AG20443 (cell line): ENCODE results near the gene PIH1D1.

Experiments
- DNase-seq: peaks from one replicate; pipeline ENCODE4 v3.0.0; 2012; ENCODE audit warnings: low spot score, mixed read lengths

Gene PIH1D1

GRCh38 chr19:49435670-49436069 is 15.9 kb downstream of the PIH1D1 start:
- DNase-seq = no peak

GRCh38 chr19:49434907-49435583 is 16.6 kb downstream of the PIH1D1 start:
- DNase-seq = no peak

- DNase-seq = no peak
Measured at GRCh38 chr19:49433240-49433901, 18.2 kb downstream of the PIH1D1 start.

GRCh38 chr19:49432141-49433073 is 19.2 kb downstream of the PIH1D1 start:
- DNase-seq = no peak

GRCh38 chr19:49431330-49431749 is 20.3 kb downstream of the PIH1D1 start:
- no peak for DNase-seq

GRCh38 chr19:49430678-49431329 is 20.8 kb downstream of the PIH1D1 start:
- no peak for DNase-seq

GRCh38 chr19:49430172-49430677 is 21.4 kb downstream of the PIH1D1 start:
- DNase-seq = no peak

GRCh38 chr19:49428547-49429451 is 22.8 kb downstream of the PIH1D1 start:
- DNase-seq = no peak

GRCh38 chr19:49427855-49428546 is 23.6 kb downstream of the PIH1D1 start:
- DNase-seq = peak; percentile 59

- no peak for DNase-seq
Measured at GRCh38 chr19:49427339-49427738, 24.3 kb downstream of the PIH1D1 start.

- DNase-seq = no peak
Measured at GRCh38 chr19:49425922-49426592, 25.6 kb downstream of the PIH1D1 start.

GRCh38 chr19:49425178-49425577 is 26.4 kb downstream of the PIH1D1 start, which contains the start of gene GFY:
GFY (plus strand) TSS chr19:49425388; CDS start chr19:49426431, 1,043 bp downstream.
- DNase-seq = no peak

- no peak for DNase-seq
Measured at GRCh38 chr19:49423985-49424303, 27.7 kb downstream of the PIH1D1 start.

GRCh38 chr19:49423071-49423984 is 28.3 kb downstream of the PIH1D1 start, which contains the start of gene PTH2:
PTH2 (minus strand) TSS chr19:49423441; CDS start chr19:49423339, 102 bp downstream.
- no peak for DNase-seq

GRCh38 chr19:49422407-49423070 is 29.1 kb downstream of the PIH1D1 start:
- peak; percentile 66 for DNase-seq

- no peak for DNase-seq
Measured at GRCh38 chr19:49421878-49422202, 29.8 kb downstream of the PIH1D1 start.

GRCh38 chr19:49421039-49421877 is 30.4 kb downstream of the PIH1D1 start:
- peak; percentile 91 for DNase-seq
